Esophagus squamous epithelium (tissue), 5 donors: ENCODE measurements around the gene BMP2K. TPM values are rescaled to one million over a fixed set of nuclear protein-coding genes. Genes with fewer than 3 reads are reported as not detected.

Experiments used
- DNase-seq: peaks from one replicate; lab custom pipeline; 2025; lab: John Stamatoyannopoulos, UW
- H3K27ac ChIP-seq, 4 donors: fragments of 200-600 bp; sonication (generic); one replicate each; pipeline ENCODE4 v1.5.1; 2016 to 2019; ENCODE audit warnings: mild to moderate bottlenecking in 1 of 4
- H3K27me3 ChIP-seq, 4 donors: fragments of 200-600 bp; sonication (generic); 1 replicate in 3 of 4; 2 replicates in 1 of 4; pipeline versions ENCODE4 v1.5.1 to v1.6.0; 2017 to 2021; ENCODE audit warnings: antibody characterized with exemption in 1 of 4
- H3K36me3 ChIP-seq, 3 donors: fragments of 200-600 bp; sonication (generic); one replicate each; pipeline ENCODE4 v1.5.1; 2016 to 2019
- H3K4me1 ChIP-seq, 3 donors: fragments of 200-600 bp; sonication (generic); one replicate each; pipeline ENCODE4 v1.5.1; 2017 to 2019
- H3K4me3 ChIP-seq, 4 donors: fragments of 200-600 bp; sonication (generic); 1 replicate in 3 of 4; 2 replicates in 1 of 4; pipeline ENCODE4 v1.5.1; 2016 to 2019; ENCODE audit warnings: mild to moderate bottlenecking in 2 of 4, moderate library complexity in 1 of 4
- H3K9me3 ChIP-seq, 3 donors: fragments of 200-600 bp; sonication (generic); one replicate each; pipeline ENCODE4 v1.5.1; 2016 to 2019
- POLR2A ChIP-seq, 4 donors: fragments of 450-650 bp; IDR thresholded peaks; one replicate each; pipeline ENCODE4 v1.6.1; 2017; ENCODE audit warnings: antibody characterized with exemption in 4 of 4, mild to moderate bottlenecking in 4 of 4, moderate library complexity in 3 of 4
- WGBS, 2 donors: methylation state at CpG; one replicate each; pipeline ENCODE4 v1.1.5; 2018; 5-methylcytosine and 5-hydroxymethylcytosine counted together
- intact Hi-C: fragments of 100-400 bp; cut with DNase I; formaldehyde crosslinking; loops from one replicate; pipeline ENCODE4 v1.15.0; 2022
- total RNA-seq, 4 donors: library from RNA; depleted of rRNA; stranded (reverse); fragments of >200 nt; gene quantifications; one replicate each; pipeline ENCODE4 v1.1.0, GENCODE V29; 2016
- TF ChIP-seq, protein P1 (sequence below), 6 experiments: fragments of 450-650 bp in 4 of 6; fragments of 200-600 bp in 2 of 6; sonication (generic) in 2 of 6; IDR thresholded peaks; one replicate each; pipeline ENCODE4 v1.5.1; 2016 to 2019; ENCODE audit warnings: antibody characterized with exemption in 6 of 6, mild to moderate bottlenecking in 4 of 6, moderate library complexity in 4 of 6
- donor health status: DM: yes; HTN: yes; CAD: no.

Gene BMP2K
- total RNA-seq, 4 donors from 2014 or later: 27.4 to 47.3 (median 33.7) TPM

DNA sequence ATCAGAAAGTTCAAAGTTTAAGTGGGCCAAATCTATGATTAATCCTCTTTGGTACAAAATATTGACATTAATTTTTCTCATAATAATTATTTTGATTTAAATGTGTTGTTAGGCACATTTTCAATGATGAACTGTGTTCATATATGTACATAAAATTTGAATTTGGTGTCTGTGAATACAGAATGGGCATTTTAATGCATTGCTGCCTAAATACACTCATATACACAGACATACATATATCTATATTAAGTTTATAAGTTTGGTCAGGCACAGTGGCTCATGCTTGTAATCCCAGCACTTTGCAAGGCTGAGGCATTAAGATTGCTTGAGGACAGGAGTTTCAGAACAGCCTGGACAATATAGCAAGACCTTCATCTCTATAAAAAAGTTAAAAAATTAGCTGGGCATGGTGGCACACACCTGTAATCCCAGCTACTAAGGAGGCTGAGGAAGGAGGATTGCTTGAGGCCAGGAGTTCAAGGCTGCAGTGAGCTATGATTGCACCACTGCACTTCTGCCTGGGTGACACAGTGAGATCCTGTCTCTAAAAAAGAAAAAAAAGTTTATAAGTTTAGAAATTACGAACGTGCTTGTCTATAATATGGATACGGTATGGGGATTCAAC lies 12.3 kb upstream of the BMP2K start:
- 80 to 95% methylated on average over 3 of the region's 3 CpGs for WGBS, 2 donors
- H3K36me3 ChIP-seq: no peaks in the 10 kb centered on the region
- no peaks in the 10 kb centered on the region for H3K9me3 ChIP-seq

DNA sequence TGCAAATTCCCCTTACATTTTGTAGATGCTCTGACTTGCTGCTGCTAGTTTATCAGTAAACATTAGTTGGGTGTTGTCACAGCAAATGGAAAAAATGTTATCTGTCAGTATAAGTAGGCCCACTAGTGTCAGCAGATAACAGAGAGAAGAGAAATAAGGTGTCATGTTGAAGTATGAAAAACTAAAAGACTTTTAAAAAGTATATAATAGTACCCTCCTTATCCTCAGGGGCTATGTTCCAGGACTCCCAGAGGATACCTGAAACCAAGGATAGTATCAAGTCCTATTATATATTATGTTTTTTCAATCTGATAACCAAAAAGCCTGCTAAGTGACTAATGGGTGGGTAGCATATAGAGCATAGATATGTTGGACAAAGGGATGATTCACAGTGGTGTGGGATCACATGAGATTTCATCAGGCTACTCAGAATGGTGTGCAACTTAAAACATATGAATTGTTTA lies 11.6 kb upstream of the BMP2K start:
- Histone ChIP-seq H3K36me3 (no peaks in the 10 kb centered on the region), H3K4me1 (peaks cover 0 to 9% (median 4%) of the 10 kb centered on the region in 3 donors), H3K9me3 (no peaks in the 10 kb centered on the region), H3K27me3 (no peaks in the 10 kb centered on the region), H3K4me3 (no peak overlapping the region), H3K27ac (no peak overlapping the region)
- DNase-seq: no peak
- intact Hi-C loops: no loop called here
- no peak for TF ChIP-seq POLR2A (IDR thresholded peaks at IDR 0.05)
- TF ChIP-seq, protein P1, sequence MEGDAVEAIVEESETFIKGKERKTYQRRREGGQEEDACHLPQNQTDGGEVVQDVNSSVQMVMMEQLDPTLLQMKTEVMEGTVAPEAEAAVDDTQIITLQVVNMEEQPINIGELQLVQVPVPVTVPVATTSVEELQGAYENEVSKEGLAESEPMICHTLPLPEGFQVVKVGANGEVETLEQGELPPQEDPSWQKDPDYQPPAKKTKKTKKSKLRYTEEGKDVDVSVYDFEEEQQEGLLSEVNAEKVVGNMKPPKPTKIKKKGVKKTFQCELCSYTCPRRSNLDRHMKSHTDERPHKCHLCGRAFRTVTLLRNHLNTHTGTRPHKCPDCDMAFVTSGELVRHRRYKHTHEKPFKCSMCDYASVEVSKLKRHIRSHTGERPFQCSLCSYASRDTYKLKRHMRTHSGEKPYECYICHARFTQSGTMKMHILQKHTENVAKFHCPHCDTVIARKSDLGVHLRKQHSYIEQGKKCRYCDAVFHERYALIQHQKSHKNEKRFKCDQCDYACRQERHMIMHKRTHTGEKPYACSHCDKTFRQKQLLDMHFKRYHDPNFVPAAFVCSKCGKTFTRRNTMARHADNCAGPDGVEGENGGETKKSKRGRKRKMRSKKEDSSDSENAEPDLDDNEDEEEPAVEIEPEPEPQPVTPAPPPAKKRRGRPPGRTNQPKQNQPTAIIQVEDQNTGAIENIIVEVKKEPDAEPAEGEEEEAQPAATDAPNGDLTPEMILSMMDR (IDR thresholded peaks at IDR 0.05): no peak

More for the DNA sequence above, 12.3 kb upstream of the BMP2K start:
- Histone ChIP-seq H3K4me1 (peaks cover 0 to 9% (median 4%) of the 10 kb centered on the region in 3 donors), H3K27ac (no peak overlapping the region), H3K27me3 (no peaks in the 10 kb centered on the region), H3K4me3 (no peak overlapping the region)
- TF ChIP-seq, protein P1 (IDR thresholded peaks at IDR 0.05): no peak
- no peak for TF ChIP-seq POLR2A (IDR thresholded peaks at IDR 0.05)
- no peak for DNase-seq
- intact Hi-C loops: no loop called here

DNA sequence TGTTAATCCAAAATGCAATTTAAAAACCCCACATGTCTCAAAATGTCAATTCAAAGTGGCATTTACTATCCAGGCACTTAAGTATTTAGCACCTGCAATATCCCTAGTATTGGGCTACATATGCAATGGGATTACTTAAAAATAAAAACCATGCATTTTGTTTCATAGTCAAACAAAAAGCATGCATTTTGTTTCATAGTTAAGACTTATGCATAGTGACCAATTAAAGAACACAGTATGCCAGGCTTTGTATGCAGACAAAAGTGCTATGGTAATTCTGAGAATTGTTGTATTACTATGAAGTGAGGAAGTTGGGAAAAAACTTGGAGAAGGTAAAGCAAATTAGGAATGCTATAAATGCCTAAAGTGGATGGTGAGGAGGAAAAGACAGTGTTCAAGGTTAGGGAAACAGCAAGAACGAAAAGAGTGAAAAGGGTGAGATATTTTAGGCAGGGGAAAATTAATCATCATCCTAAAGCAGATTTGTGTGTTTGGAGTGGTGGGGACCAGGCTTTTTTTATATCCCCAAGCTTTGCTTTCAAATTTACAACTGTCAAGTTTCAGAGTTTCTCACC lies 10.6 kb upstream of the BMP2K start:
- intact Hi-C loops: no loop called here
- TF ChIP-seq, protein P1 (IDR thresholded peaks at IDR 0.05): no peak
- TF ChIP-seq POLR2A (IDR thresholded peaks at IDR 0.05): no peak
- H3K4me3 ChIP-seq: no peak overlapping the region
- no peaks in the 10 kb centered on the region for H3K9me3 ChIP-seq
- H3K36me3 ChIP-seq: no peaks in the 10 kb centered on the region
- H3K27ac ChIP-seq: no peak overlapping the region
- WGBS, 2 donors: 10 to 32% methylated on average over 1 of the region's 1 CpG
- no peak for DNase-seq
- H3K27me3 ChIP-seq: no peaks in the 10 kb centered on the region
- peaks cover 0 to 9% (median 4%) of the 10 kb centered on the region in 3 donors for H3K4me1 ChIP-seq

DNA sequence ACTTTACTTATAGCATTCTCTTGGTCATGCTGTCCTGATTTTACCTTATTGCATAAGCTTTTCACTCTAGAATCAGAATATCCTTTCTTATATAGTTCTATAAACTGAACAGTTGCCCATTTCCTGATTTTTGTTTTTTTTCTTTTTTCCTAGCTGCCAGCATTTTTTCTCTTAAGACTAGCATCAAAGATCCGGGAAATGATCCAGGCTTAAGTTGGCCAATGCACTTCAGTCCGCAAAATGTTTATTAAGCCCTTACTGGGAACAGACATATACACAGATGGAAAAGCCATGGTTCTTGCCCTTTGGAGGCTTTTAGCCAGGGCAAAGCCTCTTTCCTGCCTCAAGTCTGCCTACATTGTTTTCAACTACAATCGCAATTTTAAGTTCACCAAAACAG lies 10.1 kb upstream of the BMP2K start:
- DNase-seq: no peak
- Histone ChIP-seq H3K36me3 (no peaks in the 10 kb centered on the region), H3K4me3 (no peak overlapping the region), H3K9me3 (no peaks in the 10 kb centered on the region), H3K27ac (no peak overlapping the region), H3K27me3 (no peaks in the 10 kb centered on the region), H3K4me1 (peaks cover 0 to 9% (median 4%) of the 10 kb centered on the region in 3 donors)
- WGBS, 2 donors: 13 to 33% methylated on average over 3 of the region's 3 CpGs
- intact Hi-C loops: no loop called here
- TF ChIP-seq POLR2A (IDR thresholded peaks at IDR 0.05): no peak
- TF ChIP-seq, protein P1 (IDR thresholded peaks at IDR 0.05): no peak

DNA sequence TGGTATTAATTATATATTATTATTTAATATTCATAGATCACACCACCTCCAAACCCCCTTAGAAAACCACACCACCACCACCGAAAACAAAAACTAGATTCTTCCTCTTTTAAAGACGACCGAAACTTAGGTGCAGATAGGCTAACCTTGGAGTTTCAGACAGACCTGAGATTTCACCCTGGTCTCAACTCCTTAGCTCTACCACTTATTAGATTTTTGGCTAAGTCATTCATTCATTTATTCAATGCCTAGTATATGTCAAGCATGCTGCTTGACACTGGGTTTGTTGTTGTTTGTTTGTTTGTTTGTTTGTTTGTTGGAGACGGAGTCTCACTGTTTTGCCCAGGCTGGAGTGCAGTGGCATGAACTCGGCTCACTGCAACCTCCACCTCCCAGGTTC lies 9.5 kb upstream of the BMP2K start:
- H3K27ac ChIP-seq: no peak overlapping the region
- H3K4me1 ChIP-seq: peaks cover 0 to 9% (median 4%) of the 10 kb centered on the region in 3 donors
- H3K4me3 ChIP-seq: no peak overlapping the region
- TF ChIP-seq, protein P1 (IDR thresholded peaks at IDR 0.05): no peak
- no peak for TF ChIP-seq POLR2A (IDR thresholded peaks at IDR 0.05)
- no peaks in the 10 kb centered on the region for H3K36me3 ChIP-seq
- no peak for DNase-seq
- H3K9me3 ChIP-seq: no peaks in the 10 kb centered on the region
- 84 to 86% methylated on average over 3 to 5 of the region's 5 CpGs for WGBS, 2 donors
- H3K27me3 ChIP-seq: no peaks in the 10 kb centered on the region
- intact Hi-C loops: no loop called here
